GM18517 (cell line): ENCODE data around the gene KATNIP.

Experiments used
- ATAC-seq: cut with Tn5 transposase; IDR thresholded peaks from one replicate; pipeline ENCODE4 v1.9.1; 2021; ENCODE audit warnings: mild to moderate bottlenecking, moderate library complexity; ENCODE audit not compliant: unreplicated experiment

KATNIP gene

DNA sequence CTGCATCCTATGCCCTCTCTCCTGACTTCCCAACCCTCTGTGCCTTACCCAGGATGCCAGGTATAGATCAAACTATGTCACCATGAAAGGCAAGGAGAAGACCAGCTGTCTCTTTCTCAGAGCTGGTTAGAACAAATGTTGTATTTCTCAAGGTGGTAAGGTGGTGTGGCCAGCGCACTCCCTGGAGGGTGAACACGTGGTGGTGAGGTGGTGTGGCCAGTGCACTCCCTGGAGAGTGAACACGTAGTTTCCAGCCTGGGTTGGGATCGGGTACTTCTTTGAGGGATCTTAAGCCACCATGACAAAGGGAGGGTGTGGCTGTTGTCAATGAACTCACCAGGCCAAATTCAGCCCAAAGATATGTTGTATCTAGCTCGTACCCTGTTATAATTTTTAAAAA is 26.8 kb downstream of the KATNIP start:
- ATAC-seq: no peak

DNA sequence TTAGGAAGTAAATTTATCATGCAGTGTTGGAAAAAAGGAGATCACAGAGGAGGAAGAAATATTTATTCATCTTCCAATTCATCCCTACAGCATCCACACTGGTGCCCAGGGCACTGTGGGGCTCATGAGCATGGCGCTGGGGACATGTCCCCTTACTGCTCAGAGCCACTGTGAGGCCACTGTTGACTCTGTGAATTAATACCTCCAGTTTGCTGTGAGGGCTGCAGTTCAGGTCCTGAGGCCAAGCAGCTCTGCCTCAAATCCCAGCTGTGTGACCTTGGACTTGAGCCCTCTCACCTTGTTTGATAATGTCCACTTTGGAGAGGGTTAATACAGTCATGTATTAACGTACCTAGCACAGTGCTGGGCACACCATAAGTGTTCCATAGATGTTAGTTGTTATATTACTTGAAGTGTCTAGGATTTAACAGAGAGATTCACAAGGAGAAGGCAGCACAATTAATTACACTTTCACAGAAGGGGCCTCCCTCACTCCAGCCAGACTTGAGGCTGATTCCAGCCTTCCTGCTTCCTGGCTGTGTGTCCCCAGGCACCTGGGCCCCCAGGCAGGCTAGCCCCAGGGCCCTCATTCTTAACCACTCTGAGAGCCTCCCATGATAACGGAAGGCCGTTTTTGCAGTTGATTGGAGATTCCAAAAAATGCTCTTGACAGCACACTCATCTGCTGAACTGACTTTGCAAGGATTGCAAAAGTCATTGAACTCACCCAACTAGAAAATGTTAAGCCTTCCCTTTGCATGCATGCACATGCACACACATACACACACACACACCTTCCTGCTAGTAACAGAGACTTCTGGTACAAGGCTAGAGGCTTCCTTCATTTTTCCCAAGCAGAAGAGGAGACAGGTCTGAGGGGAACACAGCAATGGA is 29.4 kb downstream of the KATNIP start:
- ATAC-seq: no peak

DNA sequence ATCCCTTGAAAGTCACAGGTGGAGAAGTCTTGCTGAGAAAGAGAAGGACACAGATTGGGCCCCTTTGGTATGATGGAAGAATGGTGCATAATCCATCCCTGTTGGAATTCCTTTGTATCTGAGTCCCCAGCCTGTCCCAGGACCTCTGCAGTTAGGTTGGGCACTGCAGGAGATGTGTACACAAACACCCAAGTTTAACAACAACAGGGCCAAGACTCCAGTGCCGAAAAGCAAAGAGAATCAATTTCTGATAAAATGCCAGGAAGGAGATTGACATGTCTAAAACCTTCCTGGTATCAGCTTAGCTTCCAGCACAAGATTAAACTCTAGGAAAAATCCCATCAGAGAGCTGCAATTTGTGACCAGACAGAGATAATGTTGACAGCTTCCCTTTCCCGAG is 32.9 kb downstream of the KATNIP start:
- no peak for ATAC-seq

DNA sequence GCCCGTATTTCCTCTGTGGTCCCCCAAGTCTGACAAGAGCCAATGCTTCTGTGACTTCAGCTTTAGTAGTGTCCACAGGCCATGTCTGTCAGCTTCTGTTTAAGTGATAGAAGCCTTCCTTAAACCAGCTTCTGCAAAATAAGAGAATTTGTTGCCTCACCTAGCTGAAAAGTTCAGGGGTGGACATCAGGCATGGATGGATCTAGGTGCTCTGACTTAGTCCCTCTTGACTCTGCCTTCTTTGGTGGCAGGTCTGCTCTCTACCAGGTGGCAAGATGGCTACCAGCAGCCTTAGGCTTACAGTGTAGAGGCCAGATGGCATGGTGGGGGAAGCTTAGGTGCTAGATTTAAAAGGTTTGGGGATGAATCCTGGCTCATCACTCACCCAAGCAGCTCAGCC is 33.7 kb downstream of the KATNIP start:
- no peak for ATAC-seq

DNA sequence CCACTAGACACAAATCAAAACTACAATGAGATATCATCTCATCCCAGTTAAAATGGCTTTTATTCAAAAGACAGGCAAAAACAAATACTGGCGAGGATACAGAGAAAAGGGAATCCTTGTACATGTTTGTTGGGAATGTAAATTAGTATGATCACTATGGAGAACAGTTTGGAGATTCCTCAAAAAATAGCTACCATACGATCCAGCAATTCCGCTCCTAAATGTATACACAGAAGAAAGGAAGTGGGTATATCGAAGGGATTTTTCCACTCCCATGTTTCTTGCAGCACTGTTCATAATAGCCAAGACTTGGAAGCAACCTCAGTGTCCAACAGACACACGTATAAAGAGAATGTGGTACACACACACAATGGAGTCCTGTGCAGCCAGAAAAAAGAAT is 35.3 kb downstream of the KATNIP start:
- no peak for ATAC-seq

DNA sequence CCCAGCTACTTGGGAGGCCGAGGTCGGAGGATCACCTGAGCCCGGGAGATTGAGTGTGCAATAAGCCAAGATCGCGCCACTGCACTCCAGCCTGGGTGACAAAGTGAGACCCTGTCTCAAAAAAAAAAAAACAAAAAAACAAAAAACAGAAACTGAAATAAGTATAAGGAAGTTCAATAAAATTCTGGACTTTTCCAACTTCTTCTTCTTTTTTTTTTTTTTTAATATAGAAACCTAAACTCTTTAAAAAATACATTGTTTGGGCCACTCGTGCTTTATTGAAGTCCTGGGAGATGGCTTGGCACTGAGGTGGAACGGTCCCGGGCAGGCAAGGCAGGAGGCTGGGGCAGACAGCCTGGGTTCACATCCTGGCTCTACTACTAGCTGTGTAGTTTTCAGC is 36.8 kb downstream of the KATNIP start:
- ATAC-seq: no peak

DNA sequence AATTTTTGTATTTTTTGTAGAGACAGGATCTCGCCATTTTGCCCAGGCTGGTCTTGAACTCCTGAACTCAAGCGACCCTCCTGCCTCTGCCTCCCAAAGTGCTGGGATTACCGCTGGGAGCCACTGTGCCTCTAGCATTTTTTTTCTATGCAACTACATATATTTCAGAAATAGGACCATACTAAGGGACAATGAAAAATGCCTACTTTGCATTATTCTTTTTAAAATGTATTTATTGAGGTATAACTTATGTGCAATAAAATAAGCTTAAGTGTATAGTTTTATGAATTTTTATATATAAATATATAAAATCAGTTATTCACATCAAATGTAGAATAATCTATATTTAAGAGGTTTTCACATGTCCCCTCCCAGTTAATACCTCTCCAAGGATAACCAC is 38.1 kb downstream of the KATNIP start:
- ATAC-seq: no peak

DNA sequence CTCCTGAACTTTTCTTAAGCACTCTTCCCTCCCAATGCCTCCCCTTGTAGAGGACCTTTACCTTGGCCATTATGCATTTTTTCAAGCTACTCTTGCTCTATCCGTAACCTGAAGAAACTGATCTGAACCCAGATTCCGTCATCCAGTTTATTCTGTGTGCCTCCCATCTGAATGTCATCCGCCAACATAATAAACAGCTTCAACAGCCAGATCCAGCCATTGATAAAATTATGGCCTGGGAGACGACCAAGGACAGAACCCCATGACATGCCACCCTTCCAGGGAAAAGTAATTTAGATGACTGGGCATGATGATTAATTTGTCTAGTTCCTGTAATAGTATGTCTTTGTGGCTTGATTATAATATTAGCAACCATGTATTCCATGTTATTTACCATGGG is 41.9 kb downstream of the KATNIP start:
- ATAC-seq: no peak

DNA sequence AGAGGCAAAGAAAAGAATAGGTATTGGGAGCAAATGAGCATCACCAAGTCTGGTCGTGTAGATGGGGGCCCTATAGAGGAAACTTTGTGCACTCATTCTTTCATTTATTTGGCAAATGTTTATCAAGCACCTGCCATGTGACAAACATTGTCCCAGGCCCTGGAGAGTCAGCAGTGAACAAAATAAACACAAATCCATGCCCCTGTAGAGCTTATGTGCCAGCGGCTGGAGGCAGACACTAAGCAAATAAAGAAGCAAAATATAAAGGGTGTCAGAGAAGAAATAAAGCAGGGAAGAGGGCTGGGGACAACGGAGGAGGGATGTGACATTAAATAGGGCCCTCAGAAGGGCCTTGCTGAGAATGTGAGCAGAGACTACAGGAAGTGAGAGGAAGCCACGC is 45.5 kb downstream of the KATNIP start:
- no peak for ATAC-seq

DNA sequence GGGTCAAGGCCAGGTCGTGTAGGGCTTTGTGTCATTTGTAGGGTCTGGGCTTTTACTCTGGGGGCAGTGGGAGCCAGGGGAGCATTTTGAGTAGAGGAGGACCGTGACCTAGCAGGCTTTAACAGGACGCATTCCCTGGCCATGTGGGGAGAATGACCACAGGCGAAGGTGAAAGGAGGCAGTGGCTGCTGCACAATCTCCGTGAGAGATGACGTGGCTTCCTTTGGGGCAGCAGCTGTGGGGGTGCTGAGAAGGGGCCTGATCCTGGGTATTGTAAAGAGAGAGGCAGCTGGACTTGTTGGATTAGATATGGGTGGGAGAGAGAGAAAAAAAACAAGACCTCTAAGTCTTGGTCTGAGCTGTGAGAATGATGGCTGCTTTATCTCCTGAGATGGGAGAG is 46.0 kb downstream of the KATNIP start:
- no peak for ATAC-seq

DNA sequence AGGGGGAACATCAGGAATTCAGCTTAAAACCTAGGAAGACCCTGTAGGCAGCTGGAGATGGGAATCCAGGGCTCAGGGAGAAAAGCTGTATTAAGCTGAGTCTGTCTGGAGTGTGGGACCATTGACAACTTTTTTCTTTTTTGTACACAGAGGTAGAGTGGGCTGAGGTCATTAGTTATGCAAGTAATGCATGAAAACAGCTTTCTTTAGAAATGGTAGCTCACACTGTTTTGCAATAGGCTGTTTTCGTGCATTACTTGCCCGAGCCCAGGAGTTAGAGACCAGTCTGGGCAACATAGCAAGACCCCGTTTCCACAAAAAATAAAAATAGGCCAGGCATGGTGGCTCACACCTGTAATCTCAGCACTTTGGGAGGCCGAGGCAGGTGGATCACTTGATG is 46.5 kb downstream of the KATNIP start:
- no peak for ATAC-seq

DNA sequence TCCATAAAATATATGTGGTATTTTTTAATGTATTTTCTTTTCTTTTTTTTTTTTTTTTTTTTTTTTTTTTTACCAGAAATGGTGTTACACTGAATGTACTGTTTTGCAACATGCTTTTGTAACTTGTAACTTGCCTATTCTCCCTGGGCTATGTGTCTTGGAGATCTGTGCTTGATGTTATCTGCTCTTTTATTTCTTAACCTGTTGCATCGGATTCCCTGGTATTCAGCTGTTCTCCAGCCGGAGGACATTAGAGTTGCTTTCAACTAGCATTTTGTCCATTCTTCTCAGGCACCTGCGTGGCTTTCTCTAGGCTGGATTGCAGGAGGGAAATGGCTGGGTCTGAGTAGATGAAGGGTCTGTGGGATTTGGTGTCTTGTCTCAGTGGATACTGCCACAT is 47.4 kb downstream of the KATNIP start:
- no peak for ATAC-seq

DNA sequence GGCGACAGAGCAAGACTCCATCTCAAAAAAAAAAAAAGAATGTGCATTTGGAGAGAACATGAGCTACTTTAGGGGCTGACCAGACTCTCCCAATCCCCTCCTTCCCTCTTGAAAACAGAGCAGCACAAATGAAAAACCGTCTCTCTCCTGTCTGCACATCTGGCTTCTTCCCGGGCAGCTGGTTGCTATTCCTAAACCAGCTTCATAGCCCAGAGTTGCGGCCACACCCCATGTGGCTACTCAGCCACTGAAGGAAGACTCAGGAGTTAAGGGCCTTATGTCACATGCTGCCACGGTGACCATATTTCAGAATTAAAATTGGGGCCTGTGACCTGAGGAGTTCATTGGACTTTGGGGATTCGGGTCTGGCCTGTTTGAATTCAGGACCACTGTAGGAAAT is 48.3 kb downstream of the KATNIP start:
- ATAC-seq: no peak

DNA sequence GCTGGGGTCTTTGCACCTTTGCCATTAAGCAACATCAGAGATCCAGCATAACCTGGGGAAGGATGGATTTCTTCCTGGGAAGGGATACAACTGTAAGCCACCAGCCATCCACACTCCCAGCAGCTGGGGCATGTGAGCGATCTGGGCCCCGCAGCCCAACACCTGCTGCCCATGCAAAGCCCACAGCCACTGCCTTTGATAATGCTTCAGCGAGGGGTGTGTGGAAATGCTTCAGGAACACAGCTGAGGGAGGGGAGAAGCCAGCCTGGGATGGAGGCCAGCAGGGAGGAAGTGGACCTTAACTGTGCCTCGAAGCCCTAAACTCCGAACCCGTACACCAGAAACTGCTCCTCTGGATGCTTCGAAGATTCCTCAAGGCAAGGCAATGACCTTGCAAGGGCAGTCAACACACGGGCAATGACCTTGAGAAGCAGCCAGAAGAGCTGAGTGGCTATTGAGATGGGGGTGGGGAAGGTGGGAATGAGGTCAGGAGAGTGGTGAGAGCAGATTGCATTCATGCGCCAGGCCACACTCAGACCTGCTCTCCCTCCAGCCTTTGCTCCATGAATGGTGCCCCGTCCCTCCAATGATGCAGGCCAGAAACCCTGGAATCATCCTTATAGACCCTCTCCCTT is 49.1 kb downstream of the KATNIP start:
- no peak for ATAC-seq

DNA sequence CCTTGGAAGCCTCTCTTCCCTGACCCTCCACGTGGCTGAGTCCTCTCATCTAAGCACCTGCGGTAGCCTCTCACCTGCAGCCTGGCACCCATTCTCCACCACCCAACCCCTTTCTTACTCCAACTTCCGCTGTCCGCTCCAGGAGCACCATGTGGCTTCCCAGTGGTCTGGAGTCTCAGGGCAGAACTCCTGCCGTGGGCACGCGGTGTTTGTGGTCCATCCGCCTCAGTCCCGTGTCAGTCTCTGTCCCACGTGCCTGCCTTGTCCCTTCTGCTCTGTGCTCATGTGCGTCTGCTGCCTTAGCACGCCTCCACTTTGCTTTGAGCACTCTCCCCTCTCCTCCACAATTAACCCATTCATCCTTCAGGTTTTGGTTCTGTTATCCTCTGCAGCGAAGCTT is 49.7 kb downstream of the KATNIP start:
- no peak for ATAC-seq
